Testis (tissue), 3 donors: ENCODE data around the gene CHST12. TPM values are rescaled to one million over a fixed set of nuclear protein-coding genes. Genes with fewer than 3 reads are reported as not detected.

ENCODE experiments used
- DNase-seq: peaks from one replicate; pipeline ENCODE4 v3.0.0-alpha.2; 2019
- H3K27ac ChIP-seq, 2 donors: fragments of 200-600 bp; sonication (generic); one replicate each; pipeline ENCODE4 v1.5.1; 2019
- H3K27me3 ChIP-seq: fragments of 200-600 bp; sonication (generic); one replicate; pipeline ENCODE4 v1.5.1; 2019
- H3K36me3 ChIP-seq: fragments of 200-600 bp; sonication (generic); one replicate; pipeline ENCODE4 v1.5.1; 2017; ENCODE audit warnings: low read depth; ENCODE audit errors: missing control alignments
- H3K4me1 ChIP-seq: fragments of 200-600 bp; sonication (generic); one replicate; pipeline ENCODE4 v1.5.1; 2019
- H3K4me3 ChIP-seq, 2 donors: fragments of 200-600 bp; sonication (generic); one replicate each; pipeline ENCODE4 v1.5.1; 2017 to 2019
- H3K9me3 ChIP-seq: fragments of 200-600 bp; sonication (generic); one replicate; pipeline ENCODE4 v1.5.1; 2017
- POLR2A ChIP-seq: fragments of 450-650 bp; IDR thresholded peaks from one replicate; pipeline ENCODE4 v1.6.1; 2017; ENCODE audit warnings: antibody characterized with exemption, mild to moderate bottlenecking, moderate library complexity
- WGBS, 2 donors: methylation state at CpG; one replicate each; pipeline ENCODE4 v1.1.5; 2018; 5-methylcytosine and 5-hydroxymethylcytosine counted together
- intact Hi-C: fragments of 100-400 bp; cut with DNase I; formaldehyde crosslinking; loops from one replicate; pipeline ENCODE4 v1.15.1; 2023; ENCODE audit warnings: low total_unique reads
- polyA plus RNA-seq: library from polyadenylated mRNA; stranded (reverse); fragments of 350-450 nt; fragmentation: Illumina TruSeq; extraction: RNeasy Lipid Tissue Mini Kit (QIAGEN cat#74804); gene quantifications from one replicate; pipeline ENCODE4 v1.2.3, GENCODE V29; 2014; ENCODE audit warnings: low read depth, low replicate concordance; ENCODE audit not compliant: insufficient read depth
- total RNA-seq, 2 donors: library from RNA; depleted of rRNA; stranded (reverse); fragments of >200 nt; gene quantifications; one replicate each; pipeline ENCODE4 v1.2.3, GENCODE V29; 2016
- TF ChIP-seq, protein P1 (sequence below), 3 experiments: fragments of 450-650 bp in 2 of 3; fragments of 200-600 bp in 1 of 3; sonication (generic) in 1 of 3; IDR thresholded peaks; one replicate each; pipeline ENCODE4 v1.5.1; 2016 to 2019; ENCODE audit warnings: antibody characterized with exemption in 3 of 3, mild to moderate bottlenecking in 2 of 3, moderate library complexity in 1 of 3

The CHST12 gene
- total and polyA plus RNA-seq, 3 donors from 2014 or later, result 15.3 to 42.1 (median 42.0) TPM

DNA sequence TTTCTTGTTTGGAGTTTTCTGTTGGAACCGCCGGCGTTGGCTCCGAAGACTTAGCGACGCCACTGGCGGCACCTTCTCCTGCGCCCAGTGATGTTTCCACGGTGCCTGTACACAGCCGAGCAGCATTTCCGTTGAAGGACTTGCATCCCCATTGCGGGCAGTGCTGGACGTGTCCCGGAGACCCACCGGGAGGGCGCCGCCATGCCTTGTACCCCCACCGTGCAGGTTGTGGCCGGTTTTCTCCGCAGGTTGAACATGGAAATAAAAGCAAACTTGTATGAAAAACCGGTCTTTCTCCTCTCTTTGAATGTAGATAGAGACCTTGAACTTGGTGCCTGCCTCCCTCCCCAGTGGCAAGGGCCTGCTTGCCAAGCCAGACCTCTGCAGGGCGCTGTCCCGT is 22.9 kb upstream of the CHST12 start:
- no peak for DNase-seq
- H3K27ac ChIP-seq, result no peak overlapping the region
- 94 to 95% methylated on average over 23 of the region's 23 CpGs for WGBS, 2 donors
- intact Hi-C loops, result no loop called here
- H3K36me3 ChIP-seq, result no peaks in the 10 kb centered on the region
- TF ChIP-seq, protein P1, sequence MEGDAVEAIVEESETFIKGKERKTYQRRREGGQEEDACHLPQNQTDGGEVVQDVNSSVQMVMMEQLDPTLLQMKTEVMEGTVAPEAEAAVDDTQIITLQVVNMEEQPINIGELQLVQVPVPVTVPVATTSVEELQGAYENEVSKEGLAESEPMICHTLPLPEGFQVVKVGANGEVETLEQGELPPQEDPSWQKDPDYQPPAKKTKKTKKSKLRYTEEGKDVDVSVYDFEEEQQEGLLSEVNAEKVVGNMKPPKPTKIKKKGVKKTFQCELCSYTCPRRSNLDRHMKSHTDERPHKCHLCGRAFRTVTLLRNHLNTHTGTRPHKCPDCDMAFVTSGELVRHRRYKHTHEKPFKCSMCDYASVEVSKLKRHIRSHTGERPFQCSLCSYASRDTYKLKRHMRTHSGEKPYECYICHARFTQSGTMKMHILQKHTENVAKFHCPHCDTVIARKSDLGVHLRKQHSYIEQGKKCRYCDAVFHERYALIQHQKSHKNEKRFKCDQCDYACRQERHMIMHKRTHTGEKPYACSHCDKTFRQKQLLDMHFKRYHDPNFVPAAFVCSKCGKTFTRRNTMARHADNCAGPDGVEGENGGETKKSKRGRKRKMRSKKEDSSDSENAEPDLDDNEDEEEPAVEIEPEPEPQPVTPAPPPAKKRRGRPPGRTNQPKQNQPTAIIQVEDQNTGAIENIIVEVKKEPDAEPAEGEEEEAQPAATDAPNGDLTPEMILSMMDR (IDR thresholded peaks at IDR 0.05), result no peak
- no peak for TF ChIP-seq POLR2A
- peaks cover 16% of the 10 kb centered on the region for H3K4me1 ChIP-seq
- no peaks in the 10 kb centered on the region for H3K27me3 ChIP-seq
- H3K4me3 ChIP-seq, result no peak overlapping the region
- no peaks in the 10 kb centered on the region for H3K9me3 ChIP-seq

DNA sequence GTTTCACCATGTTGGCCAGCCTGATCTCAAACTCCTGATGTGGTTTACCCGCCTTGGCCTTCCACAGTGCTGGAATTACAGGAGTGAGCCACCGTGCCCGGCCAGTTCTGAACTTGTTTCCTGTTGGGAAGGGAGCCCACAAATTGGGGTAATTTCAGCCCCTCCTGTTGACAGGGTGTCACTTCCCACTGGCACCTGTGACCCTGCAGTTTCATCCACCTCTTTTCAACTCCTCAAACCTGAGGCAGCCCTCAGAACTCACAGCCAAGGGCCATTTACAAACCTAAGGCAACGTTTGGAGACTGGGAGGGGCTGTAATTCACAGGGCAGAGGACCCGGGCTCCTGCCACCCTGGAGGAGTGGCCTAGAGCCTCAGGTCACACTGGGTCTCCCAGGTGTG is 22.2 kb upstream of the CHST12 start:
- 58 to 61% methylated on average over 3 to 5 of the region's 5 CpGs for WGBS, 2 donors
- Histone ChIP-seq H3K4me3 (no peak overlapping the region), H3K4me1 (peaks cover 14% of the 10 kb centered on the region), H3K36me3 (no peaks in the 10 kb centered on the region), H3K27ac (no peak overlapping the region), H3K9me3 (no peaks in the 10 kb centered on the region), H3K27me3 (no peaks in the 10 kb centered on the region)
- intact Hi-C loops, result no loop called here
- DNase-seq, result no peak
- no peak for TF ChIP-seq POLR2A
- TF ChIP-seq, protein P1 (IDR thresholded peaks at IDR 0.05), result no peak

DNA sequence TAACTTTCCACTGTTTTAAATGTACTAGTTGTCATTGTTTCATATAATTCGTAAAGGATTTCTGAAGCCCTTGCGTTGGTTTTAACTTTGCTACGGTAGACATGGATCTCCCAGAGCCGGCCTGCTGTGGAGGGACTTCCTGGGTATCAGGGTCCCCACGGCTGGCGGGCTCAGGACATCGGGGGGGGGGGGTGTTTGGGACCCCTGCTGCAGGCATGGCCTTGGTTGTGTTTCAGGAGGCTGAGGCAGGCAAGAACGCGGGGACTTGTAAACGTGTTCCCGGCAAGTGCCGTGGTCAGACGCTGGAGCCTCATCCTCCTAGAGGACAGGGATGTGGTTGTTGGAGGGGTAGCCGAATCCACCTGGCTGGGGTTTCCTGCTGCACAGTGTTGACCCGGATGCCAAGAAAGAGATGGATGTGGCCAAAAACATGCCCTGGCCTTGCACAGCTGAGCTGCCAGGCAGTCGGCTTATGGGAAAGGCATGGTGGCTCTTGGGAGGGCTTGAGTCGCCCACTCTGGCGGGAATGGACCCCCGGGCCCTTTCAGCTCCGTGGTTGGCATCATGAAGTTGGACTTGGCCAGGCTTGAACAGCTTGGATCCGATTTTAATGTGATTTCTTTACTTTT is 21.4 kb upstream of the CHST12 start:
- Histone ChIP-seq H3K36me3 (no peaks in the 10 kb centered on the region), H3K27me3 (no peaks in the 10 kb centered on the region), H3K9me3 (no peaks in the 10 kb centered on the region), H3K4me3 (no peak overlapping the region), H3K4me1 (peaks cover 7% of the 10 kb centered on the region), H3K27ac (no peak overlapping the region)
- no peak for TF ChIP-seq POLR2A
- TF ChIP-seq, protein P1 (IDR thresholded peaks at IDR 0.05), result no peak
- WGBS, 2 donors, result 92 to 93% methylated on average over 21 of the region's 21 CpGs
- intact Hi-C loops, result no loop called here
- DNase-seq, result no peak

DNA sequence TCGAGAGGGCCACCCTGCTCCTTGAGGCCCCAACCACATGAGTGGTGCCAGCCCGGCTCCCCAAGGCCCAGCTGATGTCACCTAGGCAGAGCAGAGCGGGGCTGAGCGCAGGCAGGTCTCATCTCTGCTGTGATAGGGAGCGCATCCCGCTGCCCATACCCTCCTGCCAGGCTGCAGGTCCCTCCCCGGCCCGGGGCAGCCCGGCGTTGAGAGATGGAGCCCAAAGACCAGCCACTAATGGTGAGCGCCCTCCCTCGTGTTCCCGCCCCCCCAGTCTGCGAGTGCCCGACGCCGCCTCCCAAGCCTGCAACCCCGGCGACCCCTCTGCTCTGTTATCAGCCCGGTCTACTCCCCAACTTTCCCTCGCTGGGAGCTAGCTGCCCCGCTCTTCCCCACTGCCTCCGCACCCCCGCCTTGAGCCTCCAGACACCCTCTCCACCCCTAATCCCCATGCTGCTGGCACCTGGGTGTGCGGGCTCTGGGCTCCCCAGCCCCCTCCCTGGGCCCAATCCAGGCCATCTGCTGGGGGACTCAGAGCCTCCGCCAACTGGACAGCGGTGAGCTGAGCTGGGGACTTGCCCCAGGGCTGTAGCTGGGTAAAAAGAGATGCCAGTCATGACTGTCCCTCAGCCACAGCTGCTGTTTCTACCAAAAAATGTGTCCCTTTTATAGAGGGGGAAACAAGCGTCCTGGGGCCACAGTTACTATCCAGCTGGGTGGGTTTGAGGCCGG is 19.7 kb upstream of the CHST12 start:
- DNase-seq, result no peak
- H3K4me3 ChIP-seq, result no peak overlapping the region
- 77 to 84% methylated on average over 20 to 29 of the region's 29 CpGs for WGBS, 2 donors
- H3K9me3 ChIP-seq, result no peaks in the 10 kb centered on the region
- H3K27me3 ChIP-seq, result no peaks in the 10 kb centered on the region
- intact Hi-C loops, result no loop called here
- H3K27ac ChIP-seq, result no peak overlapping the region
- no peak for TF ChIP-seq POLR2A
- TF ChIP-seq, protein P1 (IDR thresholded peaks at IDR 0.05), result no peak
- H3K4me1 ChIP-seq, result no peaks in the 10 kb centered on the region
- no peaks in the 10 kb centered on the region for H3K36me3 ChIP-seq
